C4-2B (cell line): ENCODE data around the gene U2SURP.
A peak's percentile ranks its signal among the peaks of the same experiment; 100 is the strongest.
"Not testable (repeated sequence)": the region's sequence is repeated elsewhere in the genome, so short reads cannot be mapped to it uniquely, and the experiment has no call there.

Source experiments
- H3K27ac ChIP-seq: fragments of 450-650 bp; 2 replicates; pipeline ENCODE4 v1.5.1; 2017
- CTCF ChIP-seq: fragments of 450-650 bp; conservative IDR thresholded peaks from 2 replicates; pipeline ENCODE4 v1.5.1; 2017; ENCODE audit warnings: mild to moderate bottlenecking
- ZFX ChIP-seq: fragments of 450-650 bp; IDR thresholded peaks from 2 replicates; pipeline ENCODE4 v1.6.1; 2017

Gene U2SURP

DNA sequence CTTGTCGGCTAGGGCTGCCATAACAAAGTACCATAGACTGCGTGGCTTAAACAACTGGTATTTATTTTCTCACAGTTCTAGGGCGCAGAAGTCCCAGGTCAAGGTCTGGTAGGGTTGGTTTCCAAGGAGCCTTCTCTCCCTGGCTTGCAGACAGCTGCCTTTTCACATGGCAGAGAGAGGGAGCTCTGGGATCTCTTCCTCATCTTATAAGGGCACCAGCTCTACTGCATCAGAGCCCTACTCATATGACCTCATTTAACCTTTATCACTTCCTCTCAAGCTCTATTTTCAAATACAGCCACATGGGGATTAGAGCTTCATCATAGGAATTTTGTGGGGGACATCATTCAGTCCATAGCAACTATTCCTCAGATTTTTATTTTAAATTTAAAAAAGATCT is 20.3 kb upstream of the U2SURP start:
- TF ChIP-seq CTCF (no peak; the same call in none of the 2 replicates), ZFX (no peak)
- H3K27ac ChIP-seq, result no peak overlapping the region

GRCh38 chr3:142982038-142982773 is 19.2 kb upstream of the U2SURP start:
- TF ChIP-seq CTCF (no peak), ZFX (no peak)
- H3K27ac ChIP-seq, result peak overlapping the region; percentile 58

GRCh38 chr3:142983318-142983717 is 18.1 kb upstream of the U2SURP start:
- H3K27ac ChIP-seq, result peak overlapping the region; percentile 58
- TF ChIP-seq ZFX, result no peak
- TF ChIP-seq CTCF, result no peak

DNA sequence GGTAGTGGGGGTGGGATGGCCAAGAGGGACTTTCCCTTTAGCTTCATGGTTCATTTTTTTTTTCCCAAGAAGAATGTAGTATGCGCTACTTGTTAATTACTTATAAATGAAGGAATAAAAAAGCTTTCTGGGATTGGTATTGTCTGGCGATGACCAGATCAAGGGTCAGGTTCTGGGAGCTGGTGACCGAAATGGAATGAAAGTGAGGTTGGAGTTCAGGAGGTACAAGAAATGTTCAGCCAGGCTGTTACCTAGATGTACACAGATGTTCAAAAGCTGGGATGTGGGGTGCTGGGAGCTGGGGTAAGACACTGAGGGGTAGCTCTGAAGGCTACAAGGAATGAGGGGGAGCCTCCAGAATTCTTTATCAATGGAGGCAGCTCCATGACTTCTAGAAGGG is 17.1 kb upstream of the U2SURP start:
- TF ChIP-seq CTCF, result no peak
- no peak for TF ChIP-seq ZFX
- H3K27ac ChIP-seq, result peak overlapping the region; percentile 23; the same call in 1 of the 2 replicates

DNA sequence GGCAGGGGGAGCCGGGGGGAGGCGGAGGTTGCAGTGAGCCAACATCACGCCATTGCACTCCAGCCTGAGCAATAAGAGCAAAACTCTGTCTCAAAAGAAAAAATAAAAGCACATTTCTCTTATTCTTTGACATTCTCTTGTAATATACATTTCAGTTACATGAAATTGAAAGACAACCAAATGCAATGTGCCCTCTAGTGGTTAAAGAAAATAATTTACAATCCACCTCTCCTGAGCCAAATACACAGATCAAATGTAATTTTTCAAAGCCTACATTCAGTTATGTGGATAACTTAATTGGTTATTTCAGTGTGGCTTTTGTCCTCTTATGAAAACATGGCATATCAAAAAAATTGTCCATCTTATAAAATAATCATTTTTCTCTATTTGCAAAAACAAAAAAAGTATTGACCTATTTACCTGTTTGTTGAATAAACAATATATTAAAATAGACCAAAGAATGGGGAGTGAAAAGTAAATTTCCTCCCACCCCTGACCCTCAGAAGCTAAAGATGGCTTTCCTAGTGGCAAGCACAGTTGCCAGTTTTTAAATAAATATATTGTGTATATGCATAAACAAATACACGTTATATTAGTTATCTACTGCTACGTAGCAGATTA is 14.2 kb upstream of the U2SURP start:
- TF ChIP-seq CTCF, result peak; percentile 90
- no peak for TF ChIP-seq ZFX
- H3K27ac ChIP-seq, result no peak overlapping the region

GRCh38 chr3:142987707-142988106 is 13.7 kb upstream of the U2SURP start:
- no peak for TF ChIP-seq CTCF
- no peak for TF ChIP-seq ZFX
- no peak overlapping the region; the same call in 1 of the 2 replicates for H3K27ac ChIP-seq

- H3K27ac ChIP-seq, result not testable (repeated sequence)
Measured at GRCh38 chr3:142988221-142988620, 13.1 kb upstream of the U2SURP start.

GRCh38 chr3:142988826-142989225 is 12.5 kb upstream of the U2SURP start:
- H3K27ac ChIP-seq, result not testable (repeated sequence)
